PC-9 (cell line): ENCODE results near the gene ZNF350. TPM values are rescaled to one million over a fixed set of nuclear protein-coding genes. Genes with fewer than 3 reads are reported as not detected.

Experiments used
- BruUV-seq: library from RNA; stranded (reverse); fragments of 400-500 nt; replicated peaks from 2 replicates; lab custom pipeline; 2021; lab: Mats Ljungman, UMichigan
- CTCF ChIA-PET: fragments of 300-600 bp; sonication (Branson Sonifier 250); formaldehyde crosslinking; loops from one replicate; lab custom pipeline; 2022; ENCODE audit warnings: antibody characterized with exemption; lab: Charles Lee
- POLR2A ChIA-PET: fragments of 300-600 bp; sonication (Branson Sonifier 250); formaldehyde crosslinking; loops from one replicate; lab custom pipeline; 2022; ENCODE audit warnings: antibody characterized with exemption; ENCODE audit not compliant: unreplicated experiment; lab: Charles Lee
- DNase-seq, 2 experiments: peaks; one replicate each; pipeline versions ENCODE4 v3.0.0 to v3.0.0-alpha.2; 2015 to 2022; ENCODE audit warnings: mixed read lengths in 1 of 2
- H2AFZ ChIP-seq: fragments of 200-600 bp; sonication (generic); 2 replicates; pipeline ENCODE4 v1.8.1; 2017; ENCODE audit warnings: antibody characterized with exemption
- H3F3A ChIP-seq: fragments of 200-600 bp; sonication (generic); 2 replicates; pipeline ENCODE4 v1.8.1; 2017; ENCODE audit warnings: antibody characterized with exemption, mild to moderate bottlenecking, low read depth; ENCODE audit not compliant: insufficient read depth
- H3K27ac ChIP-seq: fragments of 200-600 bp; sonication (generic); 2 replicates; pipeline ENCODE4 v1.6.1; 2016; ENCODE audit warnings: mixed run types
- H3K27me3 ChIP-seq: fragments of 200-600 bp; sonication (generic); 2 replicates; pipeline ENCODE4 v1.6.1; 2016; ENCODE audit warnings: low read depth, mixed run types; ENCODE audit not compliant: insufficient read depth
- H3K36me3 ChIP-seq: fragments of 200-600 bp; sonication (generic); 2 replicates; pipeline ENCODE4 v1.6.1; 2016; ENCODE audit warnings: low read depth, mixed run types
- H3K4me1 ChIP-seq: fragments of 200-600 bp; sonication (generic); replicated peaks from 2 replicates; pipeline ENCODE4 v1.6.1; 2016; ENCODE audit warnings: mixed run types; ENCODE audit not compliant: insufficient read depth
- H3K4me2 ChIP-seq: fragments of 200-600 bp; sonication (generic); 2 replicates; pipeline ENCODE4 v1.6.1; 2017; ENCODE audit warnings: mixed run types
- H3K4me3 ChIP-seq: fragments of 200-600 bp; sonication (generic); 2 replicates; pipeline ENCODE4 v1.6.1; 2016; ENCODE audit warnings: mixed run types
- H3K79me2 ChIP-seq: fragments of 200-600 bp; sonication (generic); 2 replicates; pipeline ENCODE4 v1.6.1; 2017; ENCODE audit warnings: low read depth, mixed run types
- H3K9me2 ChIP-seq: fragments of 200-600 bp; sonication (generic); 2 replicates; pipeline ENCODE4 v1.8.1; 2017; ENCODE audit warnings: mild to moderate bottlenecking; ENCODE audit not compliant: insufficient read depth
- H3K9me3 ChIP-seq: fragments of 200-600 bp; sonication (generic); 2 replicates; pipeline ENCODE4 v1.8.1; 2016; ENCODE audit warnings: low read depth; ENCODE audit not compliant: insufficient read depth
- H4K20me1 ChIP-seq: fragments of 200-600 bp; sonication (generic); 2 replicates; pipeline ENCODE4 v1.8.1; 2017; ENCODE audit not compliant: insufficient read depth
- EZH2 ChIP-seq: fragments of 200-600 bp; sonication (generic); IDR thresholded peaks from 2 replicates; pipeline ENCODE4 v1.8.0; 2017; ENCODE audit warnings: antibody characterized with exemption, low read depth
- intact Hi-C: fragments of 100-400 bp; cut with micrococcal nuclease; formaldehyde crosslinking; loops from one replicate; pipeline ENCODE4 v1.10.0; 2022; ENCODE audit not compliant: unreplicated experiment
- total RNA-seq: library from RNA; stranded (reverse); gene quantifications from 2 replicates; pipeline ENCODE4 v1.2.3, GENCODE V29; 2021
- TF ChIP-seq, protein P1 (sequence below): fragments of 200-600 bp; sonication (generic); conservative IDR thresholded peaks from 2 replicates; pipeline ENCODE4 v1.6.1; 2017; ENCODE audit warnings: mixed run types, antibody characterized with exemption, mild to moderate bottlenecking, moderate library complexity

Gene ZNF350
- total RNA-seq, 1 experiment from 2014 or later = 12.0 TPM

DNA sequence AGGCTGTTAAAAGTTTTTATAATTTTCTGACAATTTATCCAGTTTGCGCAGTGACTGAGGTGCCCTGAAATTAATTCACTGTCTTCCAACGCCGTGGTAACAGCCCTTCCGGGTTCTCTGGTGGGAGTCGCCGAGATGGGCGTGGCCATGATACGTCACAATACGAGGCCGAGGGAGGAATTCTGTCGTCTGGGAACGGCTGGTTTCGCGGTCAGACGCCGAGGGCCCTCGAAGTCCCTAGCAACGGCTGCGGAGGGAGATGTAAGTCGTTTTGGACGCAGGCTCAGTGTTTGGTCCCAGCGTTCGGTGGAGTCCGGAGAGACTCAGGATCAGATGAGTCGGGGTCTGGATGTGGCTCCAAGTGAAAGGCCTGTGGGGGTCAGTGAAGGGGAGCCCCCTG lies 37.7 kb downstream of the ZNF350 start:
- H4K20me1 ChIP-seq = no peaks in the 10 kb centered on the region

GRCh38 chr19:51946602-51947001 lies 40.0 kb downstream of the ZNF350 start:
- Histone ChIP-seq H3F3A (0 out of 2 replicates have a peak, but pooled peaks cover 10% of the 10 kb centered on the region), H3K4me1 (no peaks in the 10 kb centered on the region), H3K9me3 (peaks cover 65% of the 10 kb centered on the region), H3K36me3 (peaks cover 45% of the 10 kb centered on the region), H4K20me1 (no peaks in the 10 kb centered on the region), H3K27me3 (no peaks in the 10 kb centered on the region), H3K27ac (no peak overlapping the region), H3K79me2 (no peaks in the 10 kb centered on the region), H3K4me2 (no peak overlapping the region), H3K9me2 (no peaks in the 10 kb centered on the region), H3K4me3 (no peak overlapping the region), H2AFZ (no peak overlapping the region)
- intact Hi-C loops = no loop called here
- no peak for DNase-seq
- no peak for TF ChIP-seq EZH2
- TF ChIP-seq, protein P1, sequence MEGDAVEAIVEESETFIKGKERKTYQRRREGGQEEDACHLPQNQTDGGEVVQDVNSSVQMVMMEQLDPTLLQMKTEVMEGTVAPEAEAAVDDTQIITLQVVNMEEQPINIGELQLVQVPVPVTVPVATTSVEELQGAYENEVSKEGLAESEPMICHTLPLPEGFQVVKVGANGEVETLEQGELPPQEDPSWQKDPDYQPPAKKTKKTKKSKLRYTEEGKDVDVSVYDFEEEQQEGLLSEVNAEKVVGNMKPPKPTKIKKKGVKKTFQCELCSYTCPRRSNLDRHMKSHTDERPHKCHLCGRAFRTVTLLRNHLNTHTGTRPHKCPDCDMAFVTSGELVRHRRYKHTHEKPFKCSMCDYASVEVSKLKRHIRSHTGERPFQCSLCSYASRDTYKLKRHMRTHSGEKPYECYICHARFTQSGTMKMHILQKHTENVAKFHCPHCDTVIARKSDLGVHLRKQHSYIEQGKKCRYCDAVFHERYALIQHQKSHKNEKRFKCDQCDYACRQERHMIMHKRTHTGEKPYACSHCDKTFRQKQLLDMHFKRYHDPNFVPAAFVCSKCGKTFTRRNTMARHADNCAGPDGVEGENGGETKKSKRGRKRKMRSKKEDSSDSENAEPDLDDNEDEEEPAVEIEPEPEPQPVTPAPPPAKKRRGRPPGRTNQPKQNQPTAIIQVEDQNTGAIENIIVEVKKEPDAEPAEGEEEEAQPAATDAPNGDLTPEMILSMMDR = no peak
- ChIA-PET POLR2A (no interaction called here), CTCF (no interaction called here)
- BruUV-seq = no TSS peak

More for the DNA sequence above, 37.7 kb downstream of the ZNF350 start:
- Histone ChIP-seq H3K4me1 (no peaks in the 10 kb centered on the region), H3K27ac (no peak overlapping the region), H3K9me2 (no peaks in the 10 kb centered on the region), H3K79me2 (no peaks in the 10 kb centered on the region), H2AFZ (no peak overlapping the region), H3K9me3 (peaks cover 48% of the 10 kb centered on the region), H3K36me3 (peaks cover 23% of the 10 kb centered on the region), H3F3A (0 out of 2 replicates have a peak, but pooled peaks cover 7% of the 10 kb centered on the region), H3K4me3 (no peak overlapping the region), H3K27me3 (no peaks in the 10 kb centered on the region), H3K4me2 (no peak overlapping the region)
- no TSS peak for BruUV-seq
- DNase-seq = no peak
- POLR2A ChIA-PET = no interaction called here
- TF ChIP-seq, protein P1 = no peak
- no peak for TF ChIP-seq EZH2
- CTCF ChIA-PET = no interaction called here
- intact Hi-C loops = no loop called here

DNA sequence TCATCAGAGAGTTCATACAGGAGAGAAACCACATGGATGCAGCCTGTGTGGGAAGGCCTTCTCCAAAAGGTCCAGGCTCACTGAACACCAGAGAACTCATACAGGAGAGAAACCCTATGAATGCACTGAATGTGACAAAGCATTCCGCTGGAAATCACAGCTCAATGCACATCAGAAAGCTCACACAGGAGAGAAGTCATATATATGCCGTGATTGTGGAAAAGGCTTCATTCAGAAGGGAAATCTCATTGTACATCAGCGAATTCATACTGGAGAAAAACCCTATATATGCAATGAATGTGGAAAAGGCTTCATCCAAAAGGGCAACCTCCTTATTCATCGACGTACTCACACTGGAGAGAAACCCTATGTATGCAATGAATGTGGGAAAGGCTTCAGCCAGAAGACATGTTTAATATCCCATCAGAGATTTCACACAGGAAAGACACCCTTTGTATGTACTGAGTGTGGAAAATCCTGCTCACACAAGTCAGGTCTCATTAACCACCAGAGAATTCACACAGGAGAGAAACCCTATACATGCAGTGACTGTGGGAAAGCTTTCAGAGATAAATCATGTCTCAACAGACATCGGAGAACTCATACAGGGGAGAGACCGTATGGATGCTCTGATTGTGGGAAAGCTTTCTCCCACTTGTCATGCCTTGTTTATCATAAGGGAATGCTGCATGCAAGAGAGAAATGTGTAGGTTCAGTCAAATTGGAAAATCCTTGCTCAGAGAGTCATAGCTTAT lies 41.7 kb downstream of the ZNF350 start:
- H3K9me2 ChIP-seq = no peaks in the 10 kb centered on the region
- H4K20me1 ChIP-seq = no peaks in the 10 kb centered on the region
- ChIA-PET POLR2A (no interaction called here), CTCF (no interaction called here)
- no peak for TF ChIP-seq EZH2
- TF ChIP-seq, protein P1 = no peak
- H3K4me2 ChIP-seq = no peak overlapping the region
- no TSS peak for BruUV-seq
- peaks cover 79% of the 10 kb centered on the region for H3K9me3 ChIP-seq
- no peak overlapping the region for H3K27ac ChIP-seq
- H3K36me3 ChIP-seq = peaks cover 59% of the 10 kb centered on the region
- intact Hi-C loops = no loop called here
- H3K4me3 ChIP-seq = no peak overlapping the region
- no peaks in the 10 kb centered on the region for H3K4me1 ChIP-seq
- no peaks in the 10 kb centered on the region for H3K79me2 ChIP-seq
- 0 out of 2 replicates have a peak, but pooled peaks cover 10% of the 10 kb centered on the region for H3F3A ChIP-seq
- H2AFZ ChIP-seq = no peak overlapping the region
- no peak for DNase-seq
- H3K27me3 ChIP-seq = no peaks in the 10 kb centered on the region
